ENCODE results near the gene TNFAIP8L2. TPM values are rescaled to one million over a fixed set of nuclear protein-coding genes. Genes with fewer than 3 reads are reported as not detected.
"Not testable (repeated sequence)": the region's sequence is repeated elsewhere in the genome, so short reads cannot be mapped to it uniquely, and the experiment has no call there.

Gene TNFAIP8L2
- total RNA-seq, 1 experiment from 2014 or later, result not detected

- BruUV-seq (replicated peaks), result no TSS peak
- ChIA-PET POLR2A (ENCODE audit: low non-redundant PET) (no interaction called here), CTCF (no interaction called here)
- Histone ChIP-seq H3K27me3 (replicated peaks; ENCODE audit: insufficient read depth, low read depth, low read length, poor library complexity) (no peaks in the 10 kb centered on the region), H3K4me3 (ENCODE audit: low read depth, low read length, poor library complexity, severe bottlenecking) (peak overlapping the region; percentile 68), H3K27ac (ENCODE audit: low read depth, low read length, poor library complexity, severe bottlenecking) (peak overlapping the region; percentile 90), H3K36me3 (ENCODE audit: insufficient read depth, low read length, poor library complexity, severe bottlenecking) (peaks cover 21% of the 10 kb centered on the region), H3K4me1 (ENCODE audit: insufficient read depth, low read length, poor library complexity, severe bottlenecking) (peaks cover 6% of the 10 kb centered on the region), H3K9me3 (ENCODE audit: low read depth, low read length, poor library complexity, severe bottlenecking) (no peaks in the 10 kb centered on the region)
- no peak for TF ChIP-seq EZH2 (IDR thresholded peaks at IDR 0.05; ENCODE audit: borderline replicate concordance, low read depth, low read length, poor library complexity, severe bottlenecking)
- TF ChIP-seq CTCF (conservative IDR thresholded peaks at IDR 0.05; ENCODE audit: low read depth, low read length), result no peak
- intact Hi-C loops (cut with micrococcal nuclease; ENCODE audit: unreplicated experiment), result no loop called here
- peak; percentile 43 for DNase-seq (ENCODE audit: low spot score)
These were observed 43.6 kb downstream of the TNFAIP8L2 start for GRCh38 chr1:151199873-151200581.

- H3K4me1 ChIP-seq (ENCODE audit: insufficient read depth, low read length, poor library complexity, severe bottlenecking); POLR2A ChIA-PET (ENCODE audit: low non-redundant PET); H3K27me3 ChIP-seq (replicated peaks; ENCODE audit: insufficient read depth, low read depth, low read length, poor library complexity); H3K9me3 ChIP-seq (ENCODE audit: low read depth, low read length, poor library complexity, severe bottlenecking); intact Hi-C loops (cut with micrococcal nuclease; ENCODE audit: unreplicated experiment); H3K4me3 ChIP-seq (ENCODE audit: low read depth, low read length, poor library complexity, severe bottlenecking); DNase-seq (ENCODE audit: low spot score); CTCF ChIA-PET; H3K27ac ChIP-seq (ENCODE audit: low read depth, low read length, poor library complexity, severe bottlenecking); BruUV-seq (replicated peaks): not testable (repeated sequence)
- H3K36me3 ChIP-seq (ENCODE audit: insufficient read depth, low read length, poor library complexity, severe bottlenecking), result peaks cover 49% of the 10 kb centered on the region
These were observed 49.0 kb downstream of the TNFAIP8L2 start for GRCh38 chr1:151205381-151205965.

Other genes with a start within 250 kb of the TNFAIP8L2 start
- gene SETDB1, start 230.3 kb upstream of the TNFAIP8L2 start, total RNA-seq (2021), result 66.5 and 71.0 TPM in 2 replicates
- gene CERS2, start 181.8 kb upstream of the TNFAIP8L2 start, total RNA-seq (2021), result 222 and 239 TPM in 2 replicates
- gene ANXA9, start 174.4 kb upstream of the TNFAIP8L2 start, total RNA-seq (2021), result not detected in 2 replicates
- 11.6 and 16.9 TPM in 2 replicates for gene MINDY1, start 149.7 kb upstream of the TNFAIP8L2 start, total RNA-seq (2021)
- gene PRUNE1, start 148.2 kb upstream of the TNFAIP8L2 start, total RNA-seq (2021), result 19.3 and 21.4 TPM in 2 replicates
- gene BNIPL, start 120.1 kb upstream of the TNFAIP8L2 start, total RNA-seq (2021), result 1.5 and 3.5 TPM in 2 replicates
- gene C1orf56, start 108.9 kb upstream of the TNFAIP8L2 start, total RNA-seq (2021), result 2.9 and 3.9 TPM in 2 replicates
- gene CDC42SE1, start 97.0 kb upstream of the TNFAIP8L2 start, total RNA-seq (2021), result 57.5 and 63.8 TPM in 2 replicates
- gene MLLT11, start 96.3 kb upstream of the TNFAIP8L2 start, total RNA-seq (2021), result 91.9 and 108 TPM in 2 replicates
- 11.1 and 12.5 TPM in 2 replicates for gene GABPB2, start 85.9 kb upstream of the TNFAIP8L2 start, total RNA-seq (2021)
- gene SEMA6C, start 10.0 kb upstream of the TNFAIP8L2 start, total RNA-seq (2021), result 4.7 and 8.9 TPM in 2 replicates
- gene LYSMD1, start 9.3 kb downstream of the TNFAIP8L2 start, total RNA-seq (2021), result 7.7 and 8.1 TPM in 2 replicates
- gene SCNM1, start 9.5 kb downstream of the TNFAIP8L2 start, total RNA-seq (2021), result 57.5 and 59.6 TPM in 2 replicates
- gene TMOD4, start 19.3 kb downstream of the TNFAIP8L2 start, total RNA-seq (2021), result 1.4 and 2.8 TPM in 2 replicates
- 113 and 114 TPM in 2 replicates for gene VPS72, start 33.5 kb downstream of the TNFAIP8L2 start, total RNA-seq (2021)
- 109 and 115 TPM in 2 replicates for gene PIP5K1A, start 41.9 kb downstream of the TNFAIP8L2 start, total RNA-seq (2021)
- 312 and 339 TPM in 2 replicates for gene PSMD4, start 98.1 kb downstream of the TNFAIP8L2 start, total RNA-seq (2021)
- 26.4 and 30.2 TPM in 2 replicates for gene ZNF687, start 125.7 kb downstream of the TNFAIP8L2 start, total RNA-seq (2021)
- 62.1 and 62.8 TPM in 2 replicates for gene PI4KB, start 170.8 kb downstream of the TNFAIP8L2 start, total RNA-seq (2021)
- gene RFX5, start 190.6 kb downstream of the TNFAIP8L2 start, total RNA-seq (2021), result 49.0 and 51.8 TPM in 2 replicates
- 0.50 TPM in 1 of 2 replicates, not detected in the other for gene SELENBP1, start 216.1 kb downstream of the TNFAIP8L2 start, total RNA-seq (2021)
- gene PSMB4, start 242.9 kb downstream of the TNFAIP8L2 start, total RNA-seq (2021), result 553 and 565 TPM in 2 replicates

Data from A673 (cell line).